GM19193 (cell line): ENCODE results near the gene NETO2.

Experiments used
- POLR2A ChIP-seq: IDR thresholded peaks from 4 replicates; pipeline ENCODE4 v1.6.1; 2011; ENCODE audit not compliant: insufficient read depth, insufficient read length; ENCODE audit errors: extremely low read depth

Gene NETO2

GRCh38 chr16:47136099-47136842, 7.5 kb downstream of the NETO2 start:
- no peak for TF ChIP-seq POLR2A

GRCh38 chr16:47134550-47134949, 9.2 kb downstream of the NETO2 start:
- TF ChIP-seq POLR2A, result no peak

- TF ChIP-seq POLR2A, result no peak
Observed at GRCh38 chr16:47132308-47132707, 11.4 kb downstream of the NETO2 start.

GRCh38 chr16:47129755-47130435, 13.8 kb downstream of the NETO2 start:
- TF ChIP-seq POLR2A, result no peak

- no peak for TF ChIP-seq POLR2A
Observed at GRCh38 chr16:47127541-47127940, 16.2 kb downstream of the NETO2 start.

- no peak for TF ChIP-seq POLR2A
Observed at GRCh38 chr16:47125757-47126156, 18.0 kb downstream of the NETO2 start.

GRCh38 chr16:47113130-47113529, 30.6 kb downstream of the NETO2 start:
- no peak for TF ChIP-seq POLR2A

GRCh38 chr16:47110939-47111338, 32.8 kb downstream of the NETO2 start:
- no peak for TF ChIP-seq POLR2A

GRCh38 chr16:47109361-47109760, 34.4 kb downstream of the NETO2 start:
- TF ChIP-seq POLR2A, result no peak

- TF ChIP-seq POLR2A, result no peak
Observed at GRCh38 chr16:47096297-47096696, 47.4 kb downstream of the NETO2 start.

- TF ChIP-seq POLR2A, result no peak
Observed at GRCh38 chr16:47084198-47084597, 59.5 kb downstream of the NETO2 start.

- no peak for TF ChIP-seq POLR2A
Observed at GRCh38 chr16:47082099-47082865, 61.5 kb downstream of the NETO2 start.

- no peak for TF ChIP-seq POLR2A
Observed at GRCh38 chr16:47081115-47081514, 62.6 kb downstream of the NETO2 start.

- no peak for TF ChIP-seq POLR2A
Observed at GRCh38 chr16:47079860-47080259, 63.9 kb downstream of the NETO2 start.
